Astrocyte (in vitro differentiated cells and primary cell): Measurements from ENCODE around the gene ADAMTS6.

Source experiments
- EZH2 ChIP-seq: IDR thresholded peaks from 2 replicates; pipeline ENCODE4 v1.6.1; 2012; ENCODE audit warnings: mild to moderate bottlenecking, low read length, inconsistent platforms; ENCODE audit not compliant: insufficient read depth
- TF ChIP-seq, protein P1 (sequence below): IDR thresholded peaks from 2 replicates; pipeline ENCODE4 v1.5.1; 2011; ENCODE audit warnings: low read depth, mild to moderate bottlenecking, inconsistent platforms, low read length, moderate library complexity; ENCODE audit not compliant: insufficient read depth

DNA sequence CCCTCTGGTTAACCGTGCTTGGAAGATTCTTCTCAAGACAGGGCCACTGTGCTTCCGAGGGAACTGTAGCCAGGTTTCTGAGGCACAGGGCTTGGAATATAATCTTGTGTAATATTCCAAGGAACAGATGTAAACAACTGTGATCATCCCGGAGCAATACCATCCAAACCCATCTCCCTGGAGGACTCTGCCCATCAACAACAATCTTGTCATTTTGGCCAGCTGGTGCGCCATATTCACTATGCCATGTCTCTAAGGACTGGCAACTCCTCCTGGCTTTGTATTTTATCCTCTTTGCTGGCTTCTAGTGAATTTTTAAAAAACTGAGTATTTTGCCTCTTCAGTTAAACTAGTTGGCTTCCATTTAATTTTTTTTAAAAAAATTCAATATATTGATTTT is 349.3 kb downstream of the ADAMTS6 start:
- TF ChIP-seq, protein P1, sequence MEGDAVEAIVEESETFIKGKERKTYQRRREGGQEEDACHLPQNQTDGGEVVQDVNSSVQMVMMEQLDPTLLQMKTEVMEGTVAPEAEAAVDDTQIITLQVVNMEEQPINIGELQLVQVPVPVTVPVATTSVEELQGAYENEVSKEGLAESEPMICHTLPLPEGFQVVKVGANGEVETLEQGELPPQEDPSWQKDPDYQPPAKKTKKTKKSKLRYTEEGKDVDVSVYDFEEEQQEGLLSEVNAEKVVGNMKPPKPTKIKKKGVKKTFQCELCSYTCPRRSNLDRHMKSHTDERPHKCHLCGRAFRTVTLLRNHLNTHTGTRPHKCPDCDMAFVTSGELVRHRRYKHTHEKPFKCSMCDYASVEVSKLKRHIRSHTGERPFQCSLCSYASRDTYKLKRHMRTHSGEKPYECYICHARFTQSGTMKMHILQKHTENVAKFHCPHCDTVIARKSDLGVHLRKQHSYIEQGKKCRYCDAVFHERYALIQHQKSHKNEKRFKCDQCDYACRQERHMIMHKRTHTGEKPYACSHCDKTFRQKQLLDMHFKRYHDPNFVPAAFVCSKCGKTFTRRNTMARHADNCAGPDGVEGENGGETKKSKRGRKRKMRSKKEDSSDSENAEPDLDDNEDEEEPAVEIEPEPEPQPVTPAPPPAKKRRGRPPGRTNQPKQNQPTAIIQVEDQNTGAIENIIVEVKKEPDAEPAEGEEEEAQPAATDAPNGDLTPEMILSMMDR, result no peak
- TF ChIP-seq EZH2, result no peak
